ENCODE data around the gene FAM200A.

DNA sequence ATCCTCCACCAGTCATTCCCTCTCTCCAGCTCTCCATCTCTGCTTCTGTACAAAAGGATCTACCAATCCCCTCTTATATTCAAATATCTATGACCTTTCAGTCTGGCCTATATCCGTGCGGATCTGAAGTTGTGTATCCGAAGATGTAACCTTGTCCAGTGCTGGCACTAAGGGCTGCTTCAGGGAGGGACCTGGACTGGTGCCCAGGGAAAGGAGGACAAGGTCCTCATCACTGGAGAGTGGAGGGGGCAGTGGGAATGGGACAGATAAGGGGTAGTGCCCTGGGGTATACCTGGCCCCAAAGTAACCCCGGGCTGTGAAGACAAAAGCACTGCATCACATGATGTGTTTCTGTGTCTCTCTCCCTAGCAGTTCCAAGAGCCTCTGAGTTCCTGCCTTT, 47.9 kb upstream of the FAM200A start:
- TF ChIP-seq POLR2A (IDR thresholded peaks at IDR 0.05; ENCODE audit: low read depth, low read length) (no peak), POLR2AphosphoS5 (IDR thresholded peaks at IDR 0.05; ENCODE audit: low read depth, low read length) (no peak), PAX5 (IDR thresholded peaks at IDR 0.05; ENCODE audit: insufficient read depth, low read length, severe bottlenecking) (no peak), TAF1 (IDR thresholded peaks at IDR 0.05; ENCODE audit: low read depth, low read length) (no peak), SPI1 (IDR thresholded peaks at IDR 0.05; ENCODE audit: low read depth, low read length) (no peak), POU2F2 (IDR thresholded peaks at IDR 0.05; ENCODE audit: low read depth, low read length) (no peak)

Measured in GM12891 (cell line).